HFFc6 (cell line): Measurements from ENCODE around the gene TNFAIP8L1. TPM values are rescaled to one million over a fixed set of nuclear protein-coding genes. Genes with fewer than 3 reads are reported as not detected.

ENCODE experiments used
- DNase-seq: peaks from one replicate; pipeline ENCODE4 v3.0.0-alpha.2; 2018
- H3K27ac Mint-ChIP-seq: 2 replicates; pipeline ENCODE4 v1.8.0; 2020; ENCODE audit warnings: mild to moderate bottlenecking, mixed read lengths
- H3K27me3 Mint-ChIP-seq: 2 replicates; pipeline ENCODE4 v1.8.0; 2021; ENCODE audit warnings: mild to moderate bottlenecking, moderate library complexity, mixed read lengths; ENCODE audit not compliant: insufficient read depth
- H3K36me3 Mint-ChIP-seq: 2 replicates; pipeline ENCODE4 v1.8.0; 2021; ENCODE audit warnings: low read depth, mixed read lengths
- H3K4me1 Mint-ChIP-seq: 2 replicates; pipeline ENCODE4 v1.8.0; 2020; ENCODE audit warnings: low read depth, mixed read lengths
- H3K4me3 Mint-ChIP-seq: 2 replicates; pipeline ENCODE4 v1.8.0; 2020; ENCODE audit warnings: mild to moderate bottlenecking, moderate library complexity, mixed read lengths
- H3K9me3 Mint-ChIP-seq: 2 replicates; pipeline ENCODE4 v1.8.0; 2020; ENCODE audit warnings: mild to moderate bottlenecking, mixed read lengths
- CTCF ChIP-seq: fragments of 200-600 bp; sonication (generic); IDR thresholded peaks from 2 replicates; pipeline ENCODE4 v1.5.0; 2021; ENCODE audit warnings: antibody characterized with exemption, mild to moderate bottlenecking
- total RNA-seq, 6 experiments: library from RNA; stranded (reverse); fragmentation: NEBNext Ultra II Directional; extraction: Animal tissue kit (Norgen Biotek cat#: 25700); gene quantifications; 2 replicates in 1 of 6; 3 replicates in 5 of 6; pipeline ENCODE4 v1.2.3, GENCODE V29; 2021

Gene TNFAIP8L1
- total RNA-seq, 6 experiments from 2014 or later = 4.5 to 8.2 (median 6.7) TPM

DNA sequence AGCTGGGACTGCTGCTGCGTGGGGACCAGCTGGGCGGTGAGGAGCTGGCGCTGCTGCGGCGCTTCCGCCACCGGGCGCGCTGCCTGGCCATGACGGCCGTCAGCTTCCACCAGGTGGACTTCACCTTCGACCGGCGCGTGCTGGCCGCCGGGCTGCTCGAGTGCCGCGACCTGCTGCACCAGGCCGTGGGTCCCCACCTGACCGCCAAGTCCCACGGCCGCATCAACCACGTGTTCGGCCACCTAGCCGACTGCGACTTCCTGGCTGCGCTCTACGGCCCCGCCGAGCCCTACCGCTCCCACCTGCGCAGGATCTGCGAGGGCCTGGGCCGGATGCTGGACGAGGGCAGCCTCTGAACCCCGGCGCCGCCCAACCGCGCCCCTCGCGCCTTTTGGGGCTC, 12.8 kb downstream of the TNFAIP8L1 start:
- Mint-ChIP-seq H3K4me3 (no peak overlapping the region), H3K27ac (no peak overlapping the region), H3K4me1 (no peaks in the 10 kb centered on the region), H3K27me3 (no peaks in the 10 kb centered on the region), H3K36me3 (peaks cover 10% of the 10 kb centered on the region), H3K9me3 (no peaks in the 10 kb centered on the region)
- no peak for DNase-seq
- TF ChIP-seq CTCF = no peak

GRCh38 chr19:4653793-4654436, 14.6 kb downstream of the TNFAIP8L1 start:
- Mint-ChIP-seq H3K9me3 (no peaks in the 10 kb centered on the region), H3K27me3 (no peaks in the 10 kb centered on the region; the same call in 1 of the 2 replicates), H3K4me1 (no peaks in the 10 kb centered on the region), H3K4me3 (no peak overlapping the region), H3K27ac (no peak overlapping the region), H3K36me3 (peaks cover 10% of the 10 kb centered on the region)
- TF ChIP-seq CTCF = no peak
- no peak for DNase-seq

DNA sequence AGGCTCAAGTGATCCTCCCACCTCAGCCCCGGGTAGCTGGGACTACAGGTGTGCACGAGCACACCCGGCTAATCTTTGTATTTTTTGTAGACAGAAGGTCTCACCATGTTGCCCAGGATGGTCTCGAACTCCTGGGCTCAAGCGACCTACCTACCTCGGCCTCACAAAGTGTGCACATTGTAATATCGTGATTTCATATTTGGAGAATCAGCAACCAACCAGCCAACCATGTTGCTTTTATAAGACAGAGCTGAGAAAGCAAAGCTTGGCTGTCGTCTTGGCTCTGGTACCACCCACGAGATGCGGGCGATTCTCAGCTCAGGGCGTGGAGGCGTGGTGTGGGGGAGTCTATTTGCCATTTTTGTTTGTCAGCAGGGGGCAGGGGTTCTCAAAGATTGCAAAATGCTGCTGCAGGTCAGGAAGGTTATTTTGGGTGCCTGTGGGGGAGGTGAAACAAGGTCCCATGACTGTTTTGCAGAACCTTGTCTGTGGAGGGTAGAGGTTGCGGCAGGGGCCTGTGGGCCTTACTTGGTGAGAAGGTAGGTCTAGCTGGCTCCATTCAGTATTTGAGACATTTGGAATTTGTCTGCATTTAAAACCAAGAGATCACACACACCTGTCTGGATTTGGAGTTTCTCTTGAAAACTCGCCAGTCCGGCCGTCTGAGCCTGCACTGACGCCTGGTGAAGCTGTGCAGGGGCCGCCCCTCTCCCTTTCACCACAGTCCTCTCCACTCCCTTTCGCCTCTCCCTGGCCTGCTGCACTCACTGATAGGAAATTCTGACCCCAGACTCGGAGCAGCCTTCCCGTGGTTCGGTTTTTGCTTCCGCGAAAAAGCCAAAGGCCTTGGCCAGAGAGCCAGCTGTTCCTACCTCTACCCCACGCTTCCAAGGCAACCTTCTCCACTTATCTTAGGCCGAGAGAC, 15.4 kb downstream of the TNFAIP8L1 start:
- Mint-ChIP-seq H3K9me3 (no peaks in the 10 kb centered on the region), H3K27me3 (no peaks in the 10 kb centered on the region; the same call in 1 of the 2 replicates), H3K4me1 (no peaks in the 10 kb centered on the region), H3K4me3 (no peak overlapping the region), H3K36me3 (peaks cover 13% of the 10 kb centered on the region), H3K27ac (no peak overlapping the region; the same call in 1 of the 2 replicates)
- TF ChIP-seq CTCF = no peak
- DNase-seq = no peak

DNA sequence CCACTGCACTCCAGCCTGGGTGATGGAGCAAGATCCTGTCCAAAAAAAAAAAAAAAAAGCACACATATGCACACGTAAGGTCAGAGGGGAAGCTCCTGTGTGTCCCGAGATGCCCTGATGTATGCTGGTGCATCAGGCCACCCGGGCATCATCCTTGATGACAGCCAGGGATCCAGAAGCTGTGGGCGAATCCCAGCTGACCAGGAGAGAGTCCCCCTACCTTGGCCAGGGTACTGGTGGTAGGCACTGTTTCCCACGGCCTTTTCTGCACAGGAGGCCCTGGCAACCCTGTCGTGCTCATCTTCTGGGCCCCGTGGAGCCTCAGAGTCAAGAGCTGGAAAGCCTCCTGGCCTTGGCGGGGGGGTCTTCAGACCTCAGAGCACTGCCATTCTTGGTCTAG, 16.8 kb downstream of the TNFAIP8L1 start:
- no peak overlapping the region for H3K4me3 Mint-ChIP-seq
- no peak for TF ChIP-seq CTCF
- no peak for DNase-seq
- no peak overlapping the region for H3K27ac Mint-ChIP-seq
- H3K9me3 Mint-ChIP-seq = no peaks in the 10 kb centered on the region
- H3K4me1 Mint-ChIP-seq = peaks cover 2% of the 10 kb centered on the region
- H3K36me3 Mint-ChIP-seq = peaks cover 22% of the 10 kb centered on the region
- no peaks in the 10 kb centered on the region; the same call in 1 of the 2 replicates for H3K27me3 Mint-ChIP-seq

GRCh38 chr19:4657262-4657661, 17.9 kb downstream of the TNFAIP8L1 start:
- Mint-ChIP-seq H3K4me3 (no peak overlapping the region), H3K36me3 (peaks cover 26% of the 10 kb centered on the region), H3K27ac (no peak overlapping the region), H3K9me3 (no peaks in the 10 kb centered on the region), H3K27me3 (no peaks in the 10 kb centered on the region; the same call in 1 of the 2 replicates), H3K4me1 (peaks cover 6% of the 10 kb centered on the region)
- no peak for DNase-seq
- no peak for TF ChIP-seq CTCF
